Bronchial epithelial cell (primary cell): ENCODE measurements around the gene PADI2. TPM values are rescaled to one million over a fixed set of nuclear protein-coding genes. Genes with fewer than 3 reads are reported as not detected.
A peak's percentile ranks its signal among the peaks of the same experiment; 100 is the strongest.

ENCODE experiments used
- DNase-seq: peaks from one replicate; pipeline ENCODE4 v3.0.0-alpha.2; 2010; ENCODE audit warnings: low read depth
- FAIRE-seq: peaks from 2 replicates; lab custom pipeline; 2011; peaks lifted over from hg19 to GRCh38; lab: Jason Lieb, UNC
- H3K27me3 ChIP-seq: 2 replicates; pipeline ENCODE4 v1.5.1; 2011; ENCODE audit warnings: low read length; ENCODE audit not compliant: control insufficient read depth, insufficient read depth
- H3K36me3 ChIP-seq: 2 replicates; pipeline ENCODE4 v1.5.1; 2011; ENCODE audit warnings: low read length; ENCODE audit not compliant: control insufficient read depth, insufficient read depth
- H3K4me3 ChIP-seq: 2 replicates; pipeline ENCODE4 v1.5.1; 2011; ENCODE audit warnings: mild to moderate bottlenecking, low read depth, low read length, control low read depth
- CTCF ChIP-seq: IDR thresholded peaks from 2 replicates; pipeline ENCODE4 v1.5.1; 2011; ENCODE audit warnings: mild to moderate bottlenecking, moderate library complexity, low read length, control low read depth, inconsistent platforms; ENCODE audit not compliant: insufficient read depth, severe bottlenecking
- total RNA-seq: library from RNA; depleted of rRNA; stranded (reverse); fragments of >200 nt; gene quantifications from 2 replicates; pipeline ENCODE4 v1.2.1, GENCODE V29; 2014

The PADI2 gene
- 1.0 and 1.3 TPM in 2 replicates for total RNA-seq

GRCh38 chr1:17119076-17119772 is at the start of gene PADI2:
TSS of gene PADI2 (minus strand) at chr1:17119451. CDS start at chr1:17119371, 80 bp downstream.
- no peak for TF ChIP-seq CTCF
- FAIRE-seq (no peak), DNase-seq (peak; percentile 38)
- peak within 1 kb of the TSS; percentile 27 for H3K4me3 ChIP-seq
- peaks cover 17% of the 10 kb centered on the region for H3K27me3 ChIP-seq
- no peaks in the 10 kb centered on the region for H3K36me3 ChIP-seq

GRCh38 chr1:17168091-17168876 is 49.0 kb upstream of the PADI2 start:
- Histone ChIP-seq H3K27me3 (no peaks in the 10 kb centered on the region), H3K36me3 (no peaks in the 10 kb centered on the region), H3K4me3 (no peak overlapping the region)
- DNase-seq (peak; percentile 79), FAIRE-seq (no peak)
- no peak for TF ChIP-seq CTCF

- H3K27me3 ChIP-seq = no peaks in the 10 kb centered on the region
- no peak overlapping the region for H3K4me3 ChIP-seq
- no peak for TF ChIP-seq CTCF
- H3K36me3 ChIP-seq = no peaks in the 10 kb centered on the region
- no peak for DNase-seq
- peak; percentile 92 for FAIRE-seq
Measured at GRCh38 chr1:17167786-17168090, 48.5 kb upstream of the PADI2 start.

- DNase-seq = no peak
- no peaks in the 10 kb centered on the region for H3K36me3 ChIP-seq
- no peak for TF ChIP-seq CTCF
- H3K4me3 ChIP-seq = no peak overlapping the region
- no peak for FAIRE-seq
- H3K27me3 ChIP-seq = no peaks in the 10 kb centered on the region
Measured at GRCh38 chr1:17167041-17167785, 48.0 kb upstream of the PADI2 start.

- DNase-seq (no peak), FAIRE-seq (no peak)
- no peaks in the 10 kb centered on the region for H3K27me3 ChIP-seq
- no peaks in the 10 kb centered on the region for H3K36me3 ChIP-seq
- no peak overlapping the region for H3K4me3 ChIP-seq
- TF ChIP-seq CTCF = no peak
Measured at GRCh38 chr1:17165823-17166222, 46.6 kb upstream of the PADI2 start.
